ENCODE results near the gene TADA2B.

GRCh38 chr4:7023901-7024300 is 19.3 kb upstream of the TADA2B start:
- TF ChIP-seq EZH2 (IDR thresholded peaks at IDR 0.05; ENCODE audit: borderline replicate concordance) (no peak), CTCF (IDR thresholded peaks at IDR 0.05; ENCODE audit: poor library complexity) (no peak), EZH2phosphoT487 (IDR thresholded peaks at IDR 0.05; ENCODE audit: low read depth, severe bottlenecking, unreplicated experiment) (no peak)

Data from hepatocyte (in vitro differentiated cells).